Lung (tissue), 12 donors: ENCODE data around the gene NEUROD6. TPM values are rescaled to one million over a fixed set of nuclear protein-coding genes. Genes with fewer than 3 reads are reported as not detected.

Experiments
- ATAC-seq: fragments of 200-7000 bp; cut with Tn5 transposase; one replicate; pipeline ENCODE4 v1.9.1; 2020; ENCODE audit warnings: moderate number of reproducible peaks; ENCODE audit not compliant: insufficient read depth, low FRiP score
- DNase-seq, 3 donors: peaks; one replicate each; pipeline ENCODE4 v3.0.0-alpha.2; 2013 to 2017
- H3K27ac ChIP-seq, 2 donors: one replicate each; pipeline ENCODE4 v1.5.1; 2013; ENCODE audit warnings: mild to moderate bottlenecking in 2 of 2, moderate library complexity in 2 of 2, control low read depth in 1 of 2, inconsistent platforms in 1 of 2, low read depth in 1 of 2, low read length in 1 of 2
- H3K27me3 ChIP-seq, 3 donors: one replicate each; pipeline ENCODE4 v1.5.1; 2013; ENCODE audit warnings: low read length in 2 of 3; ENCODE audit not compliant: control insufficient read depth in 3 of 3, insufficient read depth in 3 of 3
- H3K36me3 ChIP-seq, 4 donors: one replicate each; pipeline ENCODE4 v1.5.1; 2013; ENCODE audit warnings: low read length in 4 of 4, mild to moderate bottlenecking in 1 of 4, moderate library complexity in 1 of 4; ENCODE audit not compliant: control insufficient read depth in 4 of 4, insufficient read depth in 4 of 4
- H3K4me1 ChIP-seq, 5 donors: one replicate each; pipeline ENCODE4 v1.5.1; 2013; ENCODE audit warnings: low read length in 5 of 5, mild to moderate bottlenecking in 2 of 5, moderate library complexity in 1 of 5; ENCODE audit not compliant: control insufficient read depth in 5 of 5, insufficient read depth in 5 of 5
- H3K4me3 ChIP-seq: one replicate; pipeline ENCODE4 v1.5.1; 2013; ENCODE audit warnings: mild to moderate bottlenecking, control low read depth, moderate library complexity
- H3K9ac ChIP-seq, 2 donors: one replicate each; pipeline ENCODE4 v1.5.1; 2013; ENCODE audit warnings: low read length in 2 of 2, control low read depth in 1 of 2; ENCODE audit not compliant: insufficient read depth in 1 of 2
- H3K9me3 ChIP-seq, 4 donors: one replicate each; pipeline ENCODE4 v1.5.1; 2013; ENCODE audit warnings: low read length in 3 of 4, mild to moderate bottlenecking in 1 of 4, moderate library complexity in 1 of 4; ENCODE audit not compliant: control insufficient read depth in 4 of 4, insufficient read depth in 3 of 4
- WGBS, 2 donors: extraction: QIAGEN DNeasy Blood & Tissue Kit; methylation state at CpG; one replicate each; pipeline ENCODE4 v1.1.7; 2013; 5-methylcytosine and 5-hydroxymethylcytosine counted together
- polyA plus RNA-seq, 2 donors: library from polyadenylated mRNA; stranded (reverse); fragments of 200-250 nt; gene quantifications; one replicate each; pipeline ENCODE4 v1.2.1, GENCODE V29; 2013
- total RNA-seq, 2 donors: library from RNA; depleted of rRNA in 1 of 2; stranded (reverse); fragments of >200 nt in 1 of 2; gene quantifications; one replicate each; pipeline ENCODE4 v1.2.1, GENCODE V29; 2014 to 2021
- TF ChIP-seq, protein P1 (sequence below): IDR thresholded peaks from 2 replicates; pipeline ENCODE4 v1.5.1; 2012; ENCODE audit warnings: mild to moderate bottlenecking; ENCODE audit errors: control extremely low read depth, extremely low read depth
- donor health status: control.
- donor health status: control.
- donor health status: Bipolar disorder and iron deficiency.
- donor health status: healthy.
- donor health status: DM: yes; HTN: yes; CAD: no.

Gene NEUROD6
- total and polyA plus RNA-seq, 4 donors = not detected

DNA sequence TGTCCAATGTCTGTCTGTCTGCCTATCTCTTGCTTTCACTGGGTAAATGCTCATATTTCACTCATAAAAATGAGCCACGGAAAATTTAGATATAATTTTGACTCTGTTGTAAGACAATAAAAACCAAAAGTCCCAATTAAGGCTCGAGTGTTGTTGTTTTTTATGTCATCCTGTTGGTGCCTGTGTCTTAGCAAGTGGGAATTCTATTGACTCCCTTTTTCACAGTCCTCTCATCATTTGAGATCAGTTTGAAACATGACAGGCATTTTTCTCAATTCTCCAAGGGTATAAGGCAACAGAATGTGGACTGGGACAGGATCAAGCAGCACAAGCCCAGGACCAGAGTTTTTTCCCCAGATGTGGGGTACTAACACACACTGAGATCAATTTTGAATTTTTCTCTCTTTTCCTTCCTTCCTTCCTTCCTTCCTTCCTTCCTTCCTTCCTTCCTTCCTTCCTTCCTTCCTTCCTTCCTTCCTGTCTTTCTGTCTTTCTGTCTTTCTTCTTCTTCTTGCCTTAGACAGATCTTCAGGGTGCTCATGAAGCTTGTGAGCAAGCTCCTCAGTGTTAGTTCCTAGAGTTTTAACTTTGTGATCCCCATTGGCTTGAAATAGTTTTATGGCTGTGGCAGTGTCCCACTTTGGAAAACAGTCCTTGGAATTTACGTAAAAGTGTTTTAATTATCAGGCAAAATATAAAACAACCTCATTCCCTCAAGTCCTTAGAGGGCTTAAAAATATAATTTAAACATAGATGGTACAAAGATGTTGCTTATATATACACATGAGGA, 3.2 kb upstream of the NEUROD6 start:
- WGBS, 2 donors = 69 to 73% methylated on average over 3 of the region's 3 CpGs

DNA sequence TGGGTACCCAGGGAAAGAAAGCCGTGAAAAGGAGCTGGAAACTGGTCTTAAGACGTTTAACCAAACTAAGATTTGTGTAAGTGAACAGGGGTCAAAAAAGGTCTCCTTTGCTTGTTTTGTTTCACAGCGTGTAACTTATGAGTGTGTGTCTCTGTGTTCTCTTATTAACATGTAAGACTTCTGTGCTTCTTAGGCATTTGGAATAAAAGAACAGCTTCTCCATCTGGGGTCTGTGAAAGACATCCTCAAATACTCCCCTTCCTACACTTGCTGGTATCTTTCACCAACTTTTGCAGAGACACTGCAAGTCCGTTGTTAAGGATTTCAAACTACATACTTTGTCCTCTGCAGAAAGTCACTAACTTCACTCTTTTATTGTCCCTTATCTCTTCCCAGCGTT, 615 bp upstream of the NEUROD6 start:
- peaks cover 0 to 8% (median 2%) of the 10 kb centered on the region in 3 donors for H3K27me3 ChIP-seq
- H3K9me3 ChIP-seq = peaks cover 0 to 2% (median 0%) of the 10 kb centered on the region in 4 donors
- ATAC-seq (no peak), DNase-seq (no peak)
- H3K27ac ChIP-seq = no peak overlapping the region
- TF ChIP-seq, protein P1, sequence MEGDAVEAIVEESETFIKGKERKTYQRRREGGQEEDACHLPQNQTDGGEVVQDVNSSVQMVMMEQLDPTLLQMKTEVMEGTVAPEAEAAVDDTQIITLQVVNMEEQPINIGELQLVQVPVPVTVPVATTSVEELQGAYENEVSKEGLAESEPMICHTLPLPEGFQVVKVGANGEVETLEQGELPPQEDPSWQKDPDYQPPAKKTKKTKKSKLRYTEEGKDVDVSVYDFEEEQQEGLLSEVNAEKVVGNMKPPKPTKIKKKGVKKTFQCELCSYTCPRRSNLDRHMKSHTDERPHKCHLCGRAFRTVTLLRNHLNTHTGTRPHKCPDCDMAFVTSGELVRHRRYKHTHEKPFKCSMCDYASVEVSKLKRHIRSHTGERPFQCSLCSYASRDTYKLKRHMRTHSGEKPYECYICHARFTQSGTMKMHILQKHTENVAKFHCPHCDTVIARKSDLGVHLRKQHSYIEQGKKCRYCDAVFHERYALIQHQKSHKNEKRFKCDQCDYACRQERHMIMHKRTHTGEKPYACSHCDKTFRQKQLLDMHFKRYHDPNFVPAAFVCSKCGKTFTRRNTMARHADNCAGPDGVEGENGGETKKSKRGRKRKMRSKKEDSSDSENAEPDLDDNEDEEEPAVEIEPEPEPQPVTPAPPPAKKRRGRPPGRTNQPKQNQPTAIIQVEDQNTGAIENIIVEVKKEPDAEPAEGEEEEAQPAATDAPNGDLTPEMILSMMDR = no peak
- no peak overlapping the region for H3K4me3 ChIP-seq
- no peak overlapping the region for H3K9ac ChIP-seq
- H3K36me3 ChIP-seq = no peaks in the 10 kb centered on the region
- H3K4me1 ChIP-seq = peaks cover 0 to 52% (median 19%) of the 10 kb centered on the region in 5 donors
- WGBS, 2 donors = 44 to 47% methylated on average over 5 of the region's 5 CpGs

More for the DNA sequence above, 3.2 kb upstream of the NEUROD6 start:
- Histone ChIP-seq H3K9me3 (no peaks in the 10 kb centered on the region), H3K4me1 (peaks cover 0 to 26% (median 13%) of the 10 kb centered on the region in 5 donors), H3K4me3 (no peak overlapping the region), H3K27me3 (no peaks in the 10 kb centered on the region), H3K27ac (no peak overlapping the region), H3K36me3 (no peaks in the 10 kb centered on the region), H3K9ac (no peak overlapping the region)
- TF ChIP-seq, protein P1 = no peak
- DNase-seq (no peak), ATAC-seq (no peak)

DNA sequence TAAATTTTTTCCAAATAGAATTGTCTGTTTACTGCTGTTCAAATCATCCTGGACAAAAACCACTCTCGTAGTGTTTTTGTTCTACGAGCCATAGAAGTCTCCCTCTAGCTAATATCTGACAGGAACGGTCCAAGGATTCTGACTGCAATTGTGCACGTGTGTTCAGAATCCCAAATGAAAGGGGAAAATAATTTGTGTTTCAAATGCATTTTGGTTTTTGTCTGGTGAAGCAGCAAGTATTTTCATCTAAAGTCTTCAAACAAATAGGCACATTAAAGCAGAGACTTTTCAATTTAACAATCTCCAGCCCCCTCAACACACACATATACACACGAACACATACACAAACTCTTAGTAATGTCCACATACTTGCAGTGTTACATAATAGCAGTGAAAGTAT, 475 bp downstream of the NEUROD6 start:
- no peaks in the 10 kb centered on the region for H3K36me3 ChIP-seq
- H3K4me1 ChIP-seq = peaks cover 0 to 58% (median 19%) of the 10 kb centered on the region in 5 donors
- H3K9me3 ChIP-seq = peaks cover 0 to 5% (median 0%) of the 10 kb centered on the region in 4 donors
- no peak for DNase-seq
- no peak overlapping the region for H3K9ac ChIP-seq
- TF ChIP-seq, protein P1 = no peak
- WGBS, 2 donors = 65 to 76% methylated on average over 5 of the region's 5 CpGs
- ATAC-seq = no peak
- no peak overlapping the region for H3K4me3 ChIP-seq
- H3K27me3 ChIP-seq = peaks cover 0 to 13% (median 2%) of the 10 kb centered on the region in 3 donors
- H3K27ac ChIP-seq = no peak overlapping the region
